ENCODE data around the gene TRIO.

TRIO gene

GRCh38 chr5:14270209-14270702 is 127.1 kb downstream of the TRIO start:
- DNase-seq, result no peak

- DNase-seq, result no peak
These were observed 129.5 kb downstream of the TRIO start for GRCh38 chr5:14272548-14273205.

- DNase-seq, result no peak
These were observed 130.1 kb downstream of the TRIO start for GRCh38 chr5:14273207-14273767.

GRCh38 chr5:14276380-14276779 is 133.2 kb downstream of the TRIO start:
- no peak for DNase-seq

GRCh38 chr5:14277385-14278320 is 134.5 kb downstream of the TRIO start:
- DNase-seq, result no peak

DNA sequence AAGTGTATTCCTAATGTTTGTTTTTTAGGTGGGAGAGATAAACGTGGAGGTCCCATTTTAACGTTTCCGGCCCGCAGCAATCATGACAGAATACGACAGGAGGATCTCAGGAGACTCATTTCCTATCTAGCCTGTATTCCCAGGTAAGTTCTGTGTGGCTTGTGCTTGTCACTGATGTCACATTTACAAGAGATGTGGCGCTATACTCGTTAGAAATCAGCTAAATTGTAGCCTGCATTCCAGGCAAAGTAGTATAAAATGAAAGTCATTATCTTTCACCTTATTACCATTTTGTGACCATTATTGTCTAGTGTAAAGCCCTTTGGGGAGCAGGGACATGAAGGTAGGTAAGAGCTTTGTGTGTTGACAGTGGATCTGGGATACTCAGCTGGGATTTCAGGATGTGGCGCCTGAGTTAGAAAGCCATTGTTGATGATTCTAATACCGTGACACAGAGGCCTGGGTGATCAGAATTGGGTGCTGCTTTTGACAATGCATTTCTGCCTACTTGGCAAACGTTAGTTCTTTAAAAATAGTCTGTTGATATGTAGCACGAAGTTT is 137.2 kb downstream of the TRIO start:
- no peak for DNase-seq

GRCh38 chr5:14281746-14282181 is 138.6 kb downstream of the TRIO start:
- DNase-seq, result no peak

GRCh38 chr5:14283139-14283538 is 140.0 kb downstream of the TRIO start:
- no peak for DNase-seq

DNA sequence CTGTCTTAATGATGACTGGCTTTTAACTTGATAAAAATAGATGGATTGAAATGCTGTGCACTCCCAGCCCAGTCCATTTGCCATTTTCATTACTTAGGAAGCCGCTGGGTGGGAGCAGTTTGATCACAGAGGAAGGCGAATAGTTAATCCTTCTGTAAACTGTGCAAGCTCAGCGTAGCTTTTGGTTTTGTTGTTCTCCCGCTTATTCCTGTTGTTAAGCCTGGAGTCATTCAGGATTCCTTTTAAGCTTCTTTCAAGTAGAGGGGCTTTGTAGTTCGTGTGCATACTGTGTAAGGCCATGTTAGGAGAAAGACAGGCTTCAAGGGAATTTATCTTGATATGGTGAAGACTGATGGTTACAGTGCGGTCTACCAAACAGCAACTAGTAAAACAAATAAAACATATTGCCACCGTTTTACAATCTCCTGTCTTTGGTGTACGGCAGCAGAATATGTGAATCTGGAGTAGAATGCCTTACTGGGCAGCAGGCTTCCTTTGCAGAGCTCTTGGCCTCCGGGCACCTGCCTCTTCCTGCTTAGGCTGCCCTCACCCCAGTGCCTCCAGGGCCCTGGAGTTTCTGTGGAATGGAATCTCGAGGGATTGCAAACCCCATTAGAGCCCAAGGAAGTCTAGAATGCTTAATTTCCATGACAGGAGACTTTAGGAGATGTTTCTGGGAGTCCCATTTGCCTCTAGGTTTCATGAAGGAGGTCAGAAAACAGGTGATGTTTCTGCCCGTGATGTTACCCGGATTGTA is 141.4 kb downstream of the TRIO start:
- DNase-seq, result no peak

DNA sequence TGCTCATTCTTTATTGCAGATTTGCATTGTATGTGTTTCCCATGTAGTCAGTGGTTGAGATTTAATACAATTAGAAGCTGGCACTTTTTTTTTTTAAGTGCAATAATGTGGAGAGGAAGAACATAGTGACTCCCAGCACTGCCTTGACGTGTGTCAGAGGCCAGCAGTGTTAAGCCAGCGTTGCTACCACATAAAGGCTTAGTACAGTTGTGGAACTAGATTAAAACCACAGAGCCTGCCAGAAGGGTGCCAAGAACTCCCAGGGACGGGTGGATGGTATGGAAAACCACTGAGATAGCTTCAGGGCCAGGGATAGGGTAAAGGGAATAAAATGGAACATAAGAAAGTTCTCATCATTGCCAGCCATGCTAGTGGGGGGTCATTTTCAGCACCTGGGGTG is 142.9 kb downstream of the TRIO start:
- no peak for DNase-seq

GRCh38 chr5:14286574-14287421 is 143.7 kb downstream of the TRIO start:
- no peak for DNase-seq

- no peak for DNase-seq
These were observed 149.9 kb downstream of the TRIO start for GRCh38 chr5:14292766-14293658.

DNA sequence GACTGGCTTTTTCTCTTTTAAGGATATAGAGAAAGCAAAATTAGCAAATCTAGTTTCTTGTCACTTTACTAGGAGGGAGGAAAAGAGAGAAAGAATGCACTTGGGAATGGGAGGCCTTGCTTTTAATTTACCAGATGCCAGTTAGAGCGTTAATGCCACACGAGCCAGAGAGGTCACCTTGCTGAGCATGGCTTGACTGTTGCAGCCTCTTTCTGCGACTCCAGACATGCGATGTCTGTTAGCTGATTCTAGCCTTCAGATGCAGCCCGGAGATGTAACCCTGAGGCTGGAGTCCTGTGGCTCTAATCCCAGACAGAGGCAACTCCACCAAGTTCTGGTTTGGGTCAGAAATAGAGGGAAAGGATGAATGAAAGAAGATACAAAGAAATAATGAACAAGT is 152.5 kb downstream of the TRIO start:
- DNase-seq, result no peak

DNA sequence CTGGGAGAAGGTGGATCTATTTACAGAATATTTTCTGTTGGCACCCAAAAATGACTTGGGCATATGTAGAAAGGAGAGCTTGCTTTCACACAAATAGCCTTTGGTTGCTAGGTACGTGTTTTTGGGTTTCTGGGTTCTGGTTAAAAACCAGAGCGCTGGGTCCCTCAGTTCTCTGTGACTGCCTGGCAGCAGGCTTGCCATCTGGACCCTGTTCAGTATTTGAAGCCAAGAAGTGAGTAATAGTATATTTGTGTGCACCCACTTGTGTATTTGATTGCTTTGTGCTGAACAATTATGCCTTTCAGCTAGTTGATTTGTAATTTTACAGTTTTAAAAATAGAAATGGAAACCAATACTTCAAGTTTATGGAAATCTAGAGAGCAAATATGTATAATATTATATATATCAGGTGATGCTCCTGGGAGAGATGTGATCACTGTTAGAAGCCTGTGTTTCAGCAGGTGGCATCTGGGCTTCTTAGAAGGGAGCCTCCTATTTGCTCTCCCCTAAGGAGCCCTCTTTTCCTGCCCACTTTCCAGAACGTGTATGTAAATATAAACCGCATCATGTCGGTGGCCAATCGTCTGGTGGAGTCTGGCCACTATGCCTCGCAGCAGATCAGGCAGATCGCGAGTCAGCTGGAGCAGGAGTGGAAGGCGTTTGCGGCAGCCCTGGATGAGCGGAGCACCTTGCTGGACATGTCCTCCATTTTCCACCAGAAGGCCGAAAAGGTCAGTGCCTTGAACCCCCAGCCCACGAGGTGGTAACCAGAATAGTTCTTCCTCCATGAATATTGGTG is 153.6 kb downstream of the TRIO start:
- no peak for DNase-seq

GRCh38 chr5:14297697-14298096 is 154.6 kb downstream of the TRIO start:
- DNase-seq, result no peak

GRCh38 chr5:14298126-14298847 is 155.1 kb downstream of the TRIO start:
- no peak for DNase-seq

- DNase-seq, result no peak
These were observed 156.5 kb downstream of the TRIO start for GRCh38 chr5:14299666-14300065.

DNA sequence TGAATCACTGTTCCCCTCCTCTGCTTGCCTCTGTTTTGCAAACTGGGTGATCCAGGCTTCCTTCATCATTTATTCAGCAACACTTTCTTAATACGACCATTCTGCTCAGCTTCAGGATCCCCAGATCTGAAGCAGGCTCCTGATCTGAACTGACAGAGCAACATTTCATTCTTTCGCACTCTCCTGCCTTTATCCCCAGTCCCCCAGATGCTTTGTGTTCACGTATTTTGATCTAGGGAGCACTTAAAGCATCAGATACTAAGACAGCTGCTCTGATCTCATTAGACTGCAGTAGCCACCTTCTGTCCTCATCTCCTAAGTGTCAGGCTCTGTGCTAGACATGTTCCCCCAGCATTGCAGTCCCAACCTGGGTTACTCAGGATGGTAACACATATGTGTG is 158.0 kb downstream of the TRIO start:
- DNase-seq, result no peak

DNA sequence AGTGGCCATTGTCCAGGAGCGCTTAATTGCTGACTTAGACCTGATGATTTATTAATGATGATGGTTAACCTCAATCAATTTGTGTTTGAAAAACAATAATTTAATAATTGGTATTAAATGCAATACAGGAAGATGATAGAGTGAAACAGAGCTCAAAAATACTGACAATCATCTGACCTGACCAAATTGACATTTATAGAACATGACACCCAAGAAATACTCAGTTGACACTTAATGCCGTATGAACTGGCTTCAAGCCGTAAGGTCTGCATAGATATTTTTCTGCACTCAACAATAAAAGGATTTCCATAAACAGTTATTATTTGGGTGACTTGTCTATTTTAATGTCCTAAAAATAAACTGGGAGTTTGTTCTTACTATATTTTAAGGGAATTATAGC is 159.2 kb downstream of the TRIO start:
- no peak for DNase-seq
